Uterus (tissue), 2 donors: Measurements from ENCODE around the gene USP10.

Experiments used
- POLR2A ChIP-seq, 2 donors: fragments of 450-650 bp; IDR thresholded peaks; one replicate each; pipeline ENCODE4 v1.6.1; 2016; ENCODE audit warnings: antibody characterized with exemption in 2 of 2, mild to moderate bottlenecking in 1 of 2, moderate library complexity in 1 of 2
- TF ChIP-seq, protein P1 (sequence below), 4 experiments: fragments of 200-600 bp in 2 of 4; fragments of 450-650 bp in 2 of 4; sonication (generic) in 2 of 4; IDR thresholded peaks; one replicate each; pipeline ENCODE4 v1.5.1; 2016 to 2019; ENCODE audit warnings: antibody characterized with exemption in 4 of 4, mild to moderate bottlenecking in 2 of 4, moderate library complexity in 1 of 4

GRCh38 chr16:84808826-84809225, 109.0 kb downstream of the USP10 start:
- TF ChIP-seq, protein P1, sequence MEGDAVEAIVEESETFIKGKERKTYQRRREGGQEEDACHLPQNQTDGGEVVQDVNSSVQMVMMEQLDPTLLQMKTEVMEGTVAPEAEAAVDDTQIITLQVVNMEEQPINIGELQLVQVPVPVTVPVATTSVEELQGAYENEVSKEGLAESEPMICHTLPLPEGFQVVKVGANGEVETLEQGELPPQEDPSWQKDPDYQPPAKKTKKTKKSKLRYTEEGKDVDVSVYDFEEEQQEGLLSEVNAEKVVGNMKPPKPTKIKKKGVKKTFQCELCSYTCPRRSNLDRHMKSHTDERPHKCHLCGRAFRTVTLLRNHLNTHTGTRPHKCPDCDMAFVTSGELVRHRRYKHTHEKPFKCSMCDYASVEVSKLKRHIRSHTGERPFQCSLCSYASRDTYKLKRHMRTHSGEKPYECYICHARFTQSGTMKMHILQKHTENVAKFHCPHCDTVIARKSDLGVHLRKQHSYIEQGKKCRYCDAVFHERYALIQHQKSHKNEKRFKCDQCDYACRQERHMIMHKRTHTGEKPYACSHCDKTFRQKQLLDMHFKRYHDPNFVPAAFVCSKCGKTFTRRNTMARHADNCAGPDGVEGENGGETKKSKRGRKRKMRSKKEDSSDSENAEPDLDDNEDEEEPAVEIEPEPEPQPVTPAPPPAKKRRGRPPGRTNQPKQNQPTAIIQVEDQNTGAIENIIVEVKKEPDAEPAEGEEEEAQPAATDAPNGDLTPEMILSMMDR (IDR thresholded peaks at IDR 0.05) = no peak
- no peak for TF ChIP-seq POLR2A (IDR thresholded peaks at IDR 0.05)
